ENCODE measurements around the gene NMRK2.

Gene NMRK2

GRCh38 chr19:3978145-3978544 lies 45.3 kb downstream of the NMRK2 start:
- ChIA-PET CTCF (interaction anchor here (1.2 kb wide), 1 partner anchor 10 kb away, joined by 5 read pairs; no protein-coding TSS in a partner anchor), POLR2A (interaction anchor here (2.1 kb wide), 1 partner anchor 9 kb away, joined by 10 read pairs; no protein-coding TSS in a partner anchor)
- no peak for DNase-seq (ENCODE audit: extremely low spot score)
- TF ChIP-seq, protein P1, sequence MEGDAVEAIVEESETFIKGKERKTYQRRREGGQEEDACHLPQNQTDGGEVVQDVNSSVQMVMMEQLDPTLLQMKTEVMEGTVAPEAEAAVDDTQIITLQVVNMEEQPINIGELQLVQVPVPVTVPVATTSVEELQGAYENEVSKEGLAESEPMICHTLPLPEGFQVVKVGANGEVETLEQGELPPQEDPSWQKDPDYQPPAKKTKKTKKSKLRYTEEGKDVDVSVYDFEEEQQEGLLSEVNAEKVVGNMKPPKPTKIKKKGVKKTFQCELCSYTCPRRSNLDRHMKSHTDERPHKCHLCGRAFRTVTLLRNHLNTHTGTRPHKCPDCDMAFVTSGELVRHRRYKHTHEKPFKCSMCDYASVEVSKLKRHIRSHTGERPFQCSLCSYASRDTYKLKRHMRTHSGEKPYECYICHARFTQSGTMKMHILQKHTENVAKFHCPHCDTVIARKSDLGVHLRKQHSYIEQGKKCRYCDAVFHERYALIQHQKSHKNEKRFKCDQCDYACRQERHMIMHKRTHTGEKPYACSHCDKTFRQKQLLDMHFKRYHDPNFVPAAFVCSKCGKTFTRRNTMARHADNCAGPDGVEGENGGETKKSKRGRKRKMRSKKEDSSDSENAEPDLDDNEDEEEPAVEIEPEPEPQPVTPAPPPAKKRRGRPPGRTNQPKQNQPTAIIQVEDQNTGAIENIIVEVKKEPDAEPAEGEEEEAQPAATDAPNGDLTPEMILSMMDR (IDR thresholded peaks at IDR 0.05; ENCODE audit: control extremely low read depth, extremely low read depth, low read depth, missing control alignments), result no peak

- ChIA-PET POLR2A (interaction anchor here (2.1 to 3.4 kb wide), 2 partner anchors 7 to 8 kb away, joined by 10 to 29 read pairs; partner anchors contain the start of gene DAPK3), CTCF (interaction anchor here (1.2 kb wide), 1 partner anchor 9 kb away, joined by 5 read pairs; no protein-coding TSS in a partner anchor)
- no peak for DNase-seq (ENCODE audit: extremely low spot score)
- TF ChIP-seq, protein P1 (IDR thresholded peaks at IDR 0.05; ENCODE audit: control extremely low read depth, extremely low read depth, low read depth, missing control alignments), result no peak
These were observed 46.4 kb downstream of the NMRK2 start for GRCh38 chr19:3979289-3979673.

- POLR2A ChIA-PET, result interaction anchor here (0.8 to 3.4 kb wide), 5 partner anchors 8 to 217 kb away, joined by 3 to 29 read pairs (median 10); partner anchors contain the start of genes DAPK3, MRPL54 and PIAS4
- TF ChIP-seq, protein P1 (IDR thresholded peaks at IDR 0.05; ENCODE audit: control extremely low read depth, extremely low read depth, low read depth, missing control alignments), result no peak
- DNase-seq (ENCODE audit: extremely low spot score), result no peak
- CTCF ChIA-PET, result interaction anchor here (1.2 kb wide), 1 partner anchor 8 kb away, joined by 5 read pairs; no protein-coding TSS in a partner anchor
These were observed 46.9 kb downstream of the NMRK2 start for GRCh38 chr19:3979674-3980352.

- TF ChIP-seq, protein P1 (IDR thresholded peaks at IDR 0.05; ENCODE audit: control extremely low read depth, extremely low read depth, low read depth, missing control alignments), result no peak
- ChIA-PET POLR2A (interaction anchor here (0.8 to 3.4 kb wide), 4 partner anchors 9 to 218 kb away, joined by 3 to 29 read pairs (median 6); partner anchors contain the start of genes DAPK3, MRPL54 and PIAS4), CTCF (no interaction called here)
- no peak for DNase-seq (ENCODE audit: extremely low spot score)
These were observed 47.7 kb downstream of the NMRK2 start for GRCh38 chr19:3980353-3981251.

- no peak for DNase-seq (ENCODE audit: extremely low spot score)
- CTCF ChIA-PET, result no interaction called here
- POLR2A ChIA-PET, result interaction anchor here (2.5 to 3.4 kb wide), 2 partner anchors 9 to 13 kb away, joined by 10 to 29 read pairs; partner anchors contain the start of gene DAPK3
- TF ChIP-seq, protein P1 (IDR thresholded peaks at IDR 0.05; ENCODE audit: control extremely low read depth, extremely low read depth, low read depth, missing control alignments), result no peak
These were observed 48.5 kb downstream of the NMRK2 start for GRCh38 chr19:3981373-3981735.
